ENCODE results near the gene ADRA2B.
"Not testable (repeated sequence)": the region's sequence is repeated elsewhere in the genome, so short reads cannot be mapped to it uniquely, and the experiment has no call there.

The ADRA2B gene

GRCh38 chr2:96116424-96116878 lies at the start of gene ADRA2B:
Gene ADRA2B, minus strand, starts transcription at chr2:96116571. Its CDS starts 422 bp downstream, at chr2:96116149.
- peak; percentile 76 to 87 for DNase-seq

DNA sequence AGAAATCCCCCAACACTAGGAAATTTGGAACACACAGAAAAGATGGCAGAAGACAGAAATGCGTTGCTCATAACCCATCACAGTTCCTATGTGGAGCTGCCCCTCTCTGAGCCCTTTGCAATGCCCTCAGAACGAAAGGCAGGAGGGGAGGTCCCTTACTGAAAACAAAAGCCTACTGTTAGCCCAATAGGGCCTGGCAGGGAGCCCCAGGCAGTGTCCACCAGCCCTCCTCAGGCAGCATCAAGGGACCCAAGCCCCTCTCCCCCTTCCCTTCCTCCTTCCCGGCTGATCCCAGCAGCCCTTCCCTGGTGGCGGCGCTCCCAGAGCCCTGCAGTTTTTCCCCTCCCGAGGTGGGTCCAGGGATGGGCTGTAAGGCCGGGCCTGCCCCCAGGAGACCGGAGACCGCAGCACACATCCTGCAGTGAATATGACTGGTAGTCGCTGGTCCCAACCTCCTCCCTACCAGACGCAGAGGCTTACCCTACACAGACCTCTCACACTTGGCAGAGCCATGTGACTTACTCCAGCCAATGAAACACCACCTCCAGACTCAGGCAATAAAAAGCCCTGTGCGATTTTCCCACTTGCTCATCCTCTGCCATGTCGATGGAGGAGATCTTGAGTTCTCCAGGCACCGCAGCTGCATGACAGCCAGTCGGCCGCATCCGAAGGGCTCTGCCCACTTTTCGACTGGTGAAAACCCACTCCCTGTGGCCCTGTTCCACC lies 48.3 kb upstream of the ADRA2B start:
- DNase-seq, result peak; percentile 57 to 79

DNA sequence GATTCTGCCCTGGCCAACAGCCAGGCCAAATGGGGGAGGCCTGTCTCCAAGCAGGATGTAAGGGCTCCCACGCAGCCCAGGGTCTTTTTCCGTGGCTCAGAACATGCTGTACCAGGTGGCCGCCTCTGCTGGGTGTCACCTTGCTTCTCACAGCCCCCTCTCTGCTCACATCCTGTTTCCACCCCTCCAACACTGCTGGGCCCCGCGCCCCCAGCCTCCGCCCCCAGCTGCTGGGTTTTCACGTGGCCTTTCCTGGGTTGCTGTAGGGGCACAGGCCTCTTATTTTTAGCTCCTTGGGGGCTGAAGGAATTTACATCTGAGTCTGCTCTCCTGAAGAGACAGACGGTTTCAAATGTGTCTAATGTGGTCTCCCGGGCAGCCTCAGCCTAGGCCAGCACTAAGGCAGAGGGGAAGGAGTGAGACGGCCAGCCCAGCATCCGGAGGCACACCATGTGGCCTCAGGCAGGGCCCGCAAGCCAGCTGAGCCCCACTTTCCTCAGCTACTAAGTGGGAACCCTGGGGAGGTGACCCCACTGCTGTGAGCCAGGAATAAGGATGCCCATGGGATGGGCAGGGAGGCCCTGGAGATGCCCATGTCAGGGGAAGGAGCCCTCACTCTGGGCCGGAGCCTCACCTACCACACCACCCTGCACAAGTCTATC lies 47.5 kb upstream of the ADRA2B start:
- DNase-seq, result peak; percentile 65 to 75

DNA sequence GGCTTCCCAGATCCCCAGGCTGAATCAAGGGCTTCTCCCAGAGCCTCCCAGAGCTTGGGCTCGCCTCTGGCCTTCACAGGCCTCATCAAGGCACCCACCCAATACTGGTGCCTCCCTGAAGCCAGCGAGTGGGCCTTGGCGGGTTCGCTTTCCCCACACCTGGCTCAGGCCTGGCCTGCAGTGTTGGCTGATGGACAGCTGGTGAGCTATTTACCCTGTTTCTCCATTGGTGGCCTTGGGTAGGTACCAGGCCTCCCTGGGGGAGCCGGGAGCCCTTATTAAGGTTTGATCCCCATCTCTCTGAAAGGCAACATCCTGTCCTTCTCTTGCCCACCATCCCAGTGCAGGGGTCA lies 47.0 kb upstream of the ADRA2B start:
- no peak for DNase-seq

GRCh38 chr2:96161898-96162297 lies 45.5 kb upstream of the ADRA2B start:
- DNase-seq, result peak in 1 of 2 donors; percentile 49

GRCh38 chr2:96160366-96160765 lies 44.0 kb upstream of the ADRA2B start:
- not testable (repeated sequence) for DNase-seq

GRCh38 chr2:96159084-96159830 lies 42.9 kb upstream of the ADRA2B start:
- peak in 1 of 2 donors; percentile 51 for DNase-seq

DNA sequence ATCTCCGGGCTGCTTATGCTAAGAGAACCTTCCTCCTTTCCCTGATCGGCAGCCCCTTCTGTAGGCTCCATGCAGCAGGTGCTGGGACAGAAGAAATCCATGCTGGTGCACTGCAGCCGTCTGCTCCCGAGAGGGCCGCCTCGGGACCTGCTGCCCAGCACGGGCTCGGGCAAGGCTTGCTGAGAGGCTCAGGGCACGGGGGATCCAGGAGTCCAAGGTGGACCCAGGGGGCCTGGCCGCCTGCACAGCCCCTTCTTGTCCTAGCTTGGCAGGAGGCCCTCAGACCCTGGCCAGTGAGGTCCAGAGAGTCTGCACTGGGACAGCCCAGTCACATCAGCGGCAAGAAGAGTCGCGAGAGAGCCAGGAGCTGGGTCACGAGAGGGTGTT lies 42.2 kb upstream of the ADRA2B start:
- DNase-seq, result no peak

DNA sequence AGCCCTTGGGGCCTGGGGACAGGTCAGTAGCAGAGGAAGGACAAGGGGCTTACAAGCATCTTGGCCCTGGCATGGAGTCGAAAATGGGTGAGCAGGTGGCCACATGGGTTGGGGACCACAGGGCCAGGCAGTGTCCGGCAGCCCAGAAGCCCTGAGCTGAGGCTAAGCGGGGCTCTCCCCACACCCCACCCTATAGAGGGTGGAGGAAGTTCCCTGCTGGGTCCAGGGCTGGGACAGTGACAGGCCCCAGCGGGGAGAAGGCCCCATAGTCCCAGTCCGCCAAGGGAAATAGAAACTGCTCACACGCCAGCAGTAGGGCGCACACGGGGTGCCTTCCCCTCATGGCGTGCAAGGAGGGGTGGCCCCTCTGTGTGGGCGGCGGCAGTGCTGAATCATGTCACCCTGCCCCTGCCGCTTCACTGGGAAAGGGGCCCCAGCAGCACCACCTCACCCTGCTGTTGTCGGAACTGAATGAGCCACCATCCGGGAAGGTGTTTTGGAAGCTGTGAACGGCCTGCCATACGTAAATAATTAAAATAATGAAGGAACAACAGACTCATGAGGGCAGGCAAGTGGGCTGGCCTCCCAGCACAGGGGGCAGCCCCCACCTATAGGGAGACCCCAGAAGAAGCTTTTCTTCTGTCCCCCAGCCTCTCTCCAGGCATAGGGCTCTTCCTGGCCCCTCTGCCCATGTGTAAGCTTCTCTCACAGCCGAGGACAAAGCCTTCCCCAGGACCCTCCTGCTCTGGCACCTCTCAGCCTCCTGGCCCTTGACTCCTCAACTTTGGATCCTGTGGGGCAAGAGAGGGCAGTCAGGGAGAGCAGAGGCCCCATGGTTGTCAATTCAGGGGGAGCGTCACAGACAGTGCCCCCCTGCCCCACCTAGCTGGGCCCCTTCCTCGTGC lies 41.5 kb upstream of the ADRA2B start:
- DNase-seq, result peak; percentile 75 to 80

DNA sequence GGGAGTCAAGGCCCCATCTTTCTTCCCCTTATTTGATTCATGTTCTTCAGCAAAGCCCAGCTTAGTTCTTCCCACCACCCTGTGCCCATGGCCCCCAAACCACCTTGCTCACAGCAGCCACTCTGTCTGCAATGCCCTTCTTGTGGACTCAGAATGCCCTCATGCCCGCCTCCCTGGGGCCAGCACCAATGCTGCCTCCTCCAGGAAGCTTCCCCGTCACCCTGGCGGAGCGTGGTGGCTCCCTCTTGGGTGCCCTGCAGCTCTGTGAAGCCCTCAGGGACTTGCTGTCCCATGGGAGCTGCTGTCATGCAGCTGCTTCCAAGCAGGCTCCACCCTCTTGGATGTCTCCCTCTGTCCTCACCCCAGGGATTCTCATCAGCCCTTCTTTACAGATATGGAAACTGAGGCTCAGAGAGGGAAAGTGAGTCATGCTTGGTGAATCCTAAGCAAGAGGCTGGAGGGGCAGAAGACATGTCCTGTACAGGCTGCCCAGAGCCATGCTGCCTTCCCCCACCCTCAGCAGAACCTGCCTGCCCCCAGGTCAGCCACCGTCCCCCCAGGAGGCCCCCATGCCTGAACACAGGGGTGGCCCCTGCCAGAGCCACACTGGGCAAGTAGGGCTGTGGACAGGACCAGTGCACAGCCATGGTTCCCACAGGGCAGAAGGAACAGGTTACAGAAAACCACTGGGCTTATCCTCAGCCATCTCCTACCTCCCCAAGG lies 40.7 kb upstream of the ADRA2B start:
- DNase-seq, result no peak

DNA sequence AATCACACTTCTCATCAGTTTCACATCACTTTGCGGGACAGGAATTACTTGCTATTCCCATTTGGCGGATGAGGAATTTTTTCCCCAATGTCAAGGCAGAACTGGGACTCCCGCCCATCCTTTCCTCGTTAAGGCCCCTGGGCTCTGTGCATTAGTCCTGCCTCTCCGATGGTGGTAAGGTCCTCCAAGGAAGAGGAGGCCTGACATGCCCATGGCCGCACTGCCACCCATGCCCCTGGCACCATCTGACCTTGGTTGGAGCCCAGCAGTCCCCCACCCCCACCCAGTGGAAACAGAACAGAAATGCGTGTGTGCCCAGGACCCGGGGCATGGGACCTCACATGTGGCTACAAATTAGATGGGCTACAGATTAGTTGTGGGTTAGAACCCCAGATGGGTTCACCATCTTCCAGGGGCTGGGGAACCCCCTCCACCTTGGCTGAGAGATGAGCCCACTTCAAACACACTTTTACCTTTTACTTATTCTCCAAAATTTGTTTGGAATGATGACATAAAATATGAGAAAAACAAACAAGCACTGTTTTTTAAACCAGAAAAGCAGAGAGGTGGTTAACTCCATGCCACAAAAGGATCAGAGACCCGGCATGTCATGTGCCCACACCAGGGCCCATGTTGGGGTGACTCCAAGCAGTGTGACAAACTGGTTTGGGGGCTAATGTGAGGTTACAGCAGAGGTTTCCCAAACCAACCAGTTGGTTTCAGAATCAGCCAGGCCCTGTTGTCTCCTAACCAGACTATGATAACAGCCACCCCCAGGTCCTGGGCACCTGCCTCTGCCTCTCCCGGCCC lies 39.8 kb upstream of the ADRA2B start:
- peak in 1 of 2 donors; percentile 51 for DNase-seq

- no peak for DNase-seq
Measured at GRCh38 chr2:96154506-96155380, 38.4 kb upstream of the ADRA2B start.

GRCh38 chr2:96153991-96154431 lies 37.6 kb upstream of the ADRA2B start:
- no peak for DNase-seq

- no peak for DNase-seq
Measured at GRCh38 chr2:96153291-96153713, 36.9 kb upstream of the ADRA2B start.

DNA sequence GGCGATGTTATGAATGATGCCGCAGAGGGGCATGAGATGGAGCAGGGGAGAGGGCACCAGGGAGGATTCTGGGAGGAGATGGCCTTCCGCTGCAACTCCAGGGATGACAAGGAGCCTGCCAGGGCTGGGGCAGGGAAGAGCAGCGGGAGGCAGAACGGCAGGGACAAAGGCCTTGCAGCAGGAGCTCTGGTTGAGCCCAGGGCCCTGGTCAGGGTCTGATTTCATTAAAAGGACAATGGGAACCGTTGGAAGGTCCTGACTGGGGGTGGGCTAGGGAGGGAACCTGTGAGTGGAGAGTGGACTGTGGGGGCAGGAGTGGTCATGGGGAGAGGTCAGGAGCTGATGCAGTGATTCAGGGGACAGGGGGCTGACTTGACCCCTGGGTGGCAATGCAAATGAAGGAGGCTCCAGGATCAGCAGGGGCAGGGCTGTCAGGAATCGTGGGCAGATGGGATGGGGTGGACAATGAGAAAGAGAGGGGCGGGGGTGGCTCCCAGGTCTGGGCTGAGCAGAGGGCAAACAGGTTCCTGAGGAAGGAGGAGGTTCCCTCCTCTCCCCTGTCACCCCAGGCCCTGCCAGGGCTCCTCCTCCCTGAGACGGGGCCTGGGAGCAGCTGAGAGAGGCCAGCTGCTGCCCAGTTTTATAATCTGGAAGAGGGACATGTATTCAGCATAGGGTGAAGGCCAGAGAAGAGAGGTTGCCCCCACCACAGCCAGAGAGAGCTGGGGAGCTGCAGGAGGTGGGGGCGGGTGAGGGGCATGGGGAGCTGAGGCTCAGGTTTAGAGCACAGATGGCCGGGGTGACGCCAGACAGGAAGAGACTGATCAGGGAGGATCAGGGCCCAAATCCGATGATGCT lies 36.2 kb upstream of the ADRA2B start:
- DNase-seq, result no peak

GRCh38 chr2:96151595-96152303 lies 35.4 kb upstream of the ADRA2B start:
- DNase-seq, result no peak

- DNase-seq, result no peak
Measured at GRCh38 chr2:96150791-96151594, 34.6 kb upstream of the ADRA2B start.

Data from CD4-positive, alpha-beta T cell treated with Interferon alpha-2 for 1 hour (primary cell).